ENCODE measurements around the gene EFNB1.
A peak's percentile ranks its signal among the peaks of the same experiment; 100 is the strongest.
"Not testable (repeated sequence)": the region's sequence is repeated elsewhere in the genome, so short reads cannot be mapped to it uniquely, and the experiment has no call there.

EFNB1 gene

DNA sequence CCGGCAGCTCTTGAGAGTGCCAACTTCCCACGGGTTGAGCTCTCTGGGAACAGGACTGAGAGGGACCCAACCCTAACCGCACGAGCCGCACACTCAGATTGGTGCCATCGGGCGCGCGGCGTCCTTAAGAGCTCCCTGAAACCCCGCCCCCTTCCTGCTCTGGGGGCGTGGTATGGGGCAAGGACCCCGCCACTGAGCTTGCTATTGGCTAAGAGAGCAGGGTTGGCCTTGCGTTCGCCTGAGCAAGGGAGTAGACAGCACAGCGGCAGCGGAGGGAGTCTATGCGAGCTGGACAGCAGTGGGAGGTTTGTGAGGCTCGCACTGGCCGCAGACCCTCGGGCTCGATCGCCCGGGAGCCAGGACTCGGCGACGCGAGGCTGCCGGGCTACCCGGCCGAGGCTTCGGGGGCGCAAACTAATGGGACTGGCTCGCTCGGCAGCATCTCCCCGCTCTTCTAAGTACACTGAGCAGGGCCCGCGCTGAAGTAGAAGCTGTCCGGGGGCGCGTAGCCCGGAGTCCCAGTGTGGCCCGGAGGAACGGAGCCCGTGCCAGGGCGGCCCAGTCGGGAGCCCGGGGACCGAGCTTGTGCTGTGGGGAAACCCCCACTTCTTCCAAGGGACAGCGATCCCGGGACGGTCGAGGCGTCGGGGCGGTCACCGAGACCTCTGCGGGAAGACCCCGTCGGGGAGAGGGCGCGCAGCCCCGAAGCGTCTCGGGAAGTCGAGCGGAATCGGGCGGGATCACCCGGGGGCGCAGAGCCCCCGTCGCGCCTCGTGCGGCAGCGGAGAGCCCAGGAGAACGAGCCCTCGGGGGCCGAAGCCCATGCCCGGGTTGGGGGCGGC lies at the start of gene EFNB1:
Gene EFNB1, plus strand, starts transcription at position 282 of the 842 bp plus-strand sequence. CDS start 756 bp downstream, outside the sequence.
- peak; percentile 73 for DNase-seq

DNA sequence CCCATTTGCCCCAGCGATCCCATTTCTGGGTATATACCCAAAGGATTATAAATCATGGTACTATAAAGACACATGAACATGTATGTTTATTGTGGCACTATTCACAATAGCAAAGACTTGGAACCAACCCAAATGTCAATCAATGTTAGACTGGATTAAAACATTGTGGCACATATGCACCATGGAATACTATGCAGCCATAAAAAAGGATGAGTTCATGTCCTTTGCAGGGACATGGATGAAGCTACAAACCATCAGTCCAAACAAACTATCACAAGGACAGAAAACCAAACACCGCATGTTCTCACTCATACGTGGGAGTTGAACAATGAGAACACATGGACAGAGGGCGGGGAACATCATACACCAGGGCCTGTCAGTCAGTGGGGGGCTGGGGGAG lies 47.5 kb upstream of the EFNB1 start:
- not testable (repeated sequence) for DNase-seq

DNA sequence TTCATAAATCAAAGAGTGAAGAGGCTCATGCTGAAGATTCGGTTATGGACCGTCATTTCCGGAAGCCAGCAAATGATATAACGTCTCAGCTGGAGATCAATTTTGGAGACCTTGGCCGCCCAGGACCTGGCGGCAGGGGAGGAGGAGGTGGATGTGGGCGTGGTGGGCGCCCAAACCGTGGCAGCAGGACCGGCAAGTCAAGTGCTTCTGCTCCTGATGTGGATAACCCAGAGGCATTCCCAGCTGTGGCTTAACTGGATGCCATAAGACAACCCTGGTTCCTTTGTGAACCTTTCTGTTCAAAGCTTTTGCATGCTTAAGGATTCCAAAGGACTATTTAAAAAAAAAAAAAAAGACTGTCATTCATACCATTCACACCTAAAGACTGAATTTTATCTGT lies 44.0 kb upstream of the EFNB1 start:
- no peak for DNase-seq

DNA sequence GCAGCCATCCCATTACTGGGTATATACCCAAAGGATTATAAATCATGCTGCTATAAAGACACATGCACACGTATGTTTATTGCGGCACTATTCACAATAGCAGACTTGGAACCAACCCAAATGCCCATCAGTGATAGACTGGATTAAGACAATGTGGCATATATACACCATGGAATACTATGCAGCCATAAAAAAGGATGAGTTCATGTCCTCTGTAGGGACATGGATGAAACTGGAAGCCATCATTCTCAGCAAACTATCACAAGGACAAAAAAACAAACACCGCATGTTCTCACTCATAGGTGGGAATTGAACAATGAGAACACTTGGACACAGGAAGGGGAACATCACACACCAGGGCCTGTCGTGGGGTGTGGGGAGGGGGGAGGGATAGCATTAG lies 42.2 kb upstream of the EFNB1 start:
- not testable (repeated sequence) for DNase-seq

DNA sequence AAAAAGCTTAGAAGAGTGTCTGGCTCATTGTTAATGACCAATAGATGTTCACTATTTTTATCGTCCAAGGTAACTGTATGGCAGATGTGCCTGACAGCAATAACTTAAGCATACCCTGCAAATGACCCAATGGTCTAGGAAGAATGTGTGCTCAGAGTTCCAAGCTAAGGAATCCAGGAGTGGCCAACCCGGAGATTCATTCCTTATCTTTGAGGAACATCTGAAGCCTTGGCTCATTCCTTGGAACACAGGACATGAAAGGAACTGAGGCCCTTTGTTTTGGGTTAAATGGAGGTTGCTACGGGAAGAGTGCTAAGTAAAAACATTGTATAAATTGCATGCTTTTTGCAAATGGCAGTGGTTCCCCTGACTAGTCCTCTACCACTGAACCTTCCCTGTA lies 38.9 kb upstream of the EFNB1 start:
- no peak for DNase-seq

DNA sequence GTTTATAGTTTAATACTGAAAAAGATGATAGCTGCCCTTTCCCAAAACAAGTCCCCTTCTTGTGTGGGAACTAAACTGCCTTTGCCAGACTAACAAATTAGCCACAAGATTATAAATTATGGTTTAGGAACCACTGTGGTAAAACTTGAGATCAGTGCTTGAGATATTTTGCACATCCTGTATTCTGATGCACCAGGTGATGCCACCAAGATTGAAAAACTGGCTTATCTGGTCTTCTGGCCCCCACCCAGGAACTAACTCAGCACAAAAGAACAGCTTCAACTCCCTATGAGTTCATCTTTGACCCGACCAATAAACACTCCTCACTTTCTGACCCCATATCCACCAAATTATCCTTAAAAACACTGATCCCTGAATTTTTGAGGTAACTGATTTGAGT lies 36.7 kb upstream of the EFNB1 start:
- no peak for DNase-seq

DNA sequence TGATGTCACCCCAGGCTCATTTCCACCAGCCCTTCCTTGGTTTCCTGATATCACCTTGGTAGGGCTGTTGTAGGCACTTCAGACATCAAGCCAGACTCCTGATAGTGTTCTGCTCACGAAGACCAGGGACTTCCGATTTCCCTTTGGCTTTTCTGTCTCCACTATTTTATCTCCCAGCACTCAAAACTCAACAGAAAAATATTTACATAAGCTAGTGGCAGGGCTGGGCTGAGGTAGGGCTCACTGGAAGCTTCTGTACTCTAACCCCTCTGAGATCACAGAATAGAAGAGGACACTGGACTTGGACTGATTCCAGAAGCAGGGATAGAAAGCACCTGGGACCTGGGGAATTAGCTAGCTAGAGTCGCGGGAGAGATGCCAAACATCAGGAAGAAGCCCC lies 34.4 kb upstream of the EFNB1 start:
- DNase-seq, result no peak

DNA sequence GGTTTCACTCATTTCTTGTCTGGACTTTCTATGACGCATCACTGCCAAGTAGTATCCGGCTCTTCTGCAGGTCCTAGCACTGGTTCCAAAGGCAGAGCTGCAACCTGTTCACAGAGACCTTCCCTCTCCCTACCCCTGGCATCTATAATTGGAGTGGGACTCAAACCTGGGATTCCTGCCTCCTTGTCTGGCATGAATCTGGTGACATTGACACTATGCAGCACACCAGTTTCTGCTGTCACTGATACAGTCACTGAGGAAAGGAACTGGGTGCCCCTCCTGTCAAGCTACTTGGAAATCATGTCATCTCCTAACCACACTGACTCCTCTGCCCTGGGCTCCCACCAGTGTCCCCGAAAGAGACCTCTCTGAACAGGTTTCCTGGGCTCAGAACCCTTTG lies 33.1 kb upstream of the EFNB1 start:
- no peak for DNase-seq

DNA sequence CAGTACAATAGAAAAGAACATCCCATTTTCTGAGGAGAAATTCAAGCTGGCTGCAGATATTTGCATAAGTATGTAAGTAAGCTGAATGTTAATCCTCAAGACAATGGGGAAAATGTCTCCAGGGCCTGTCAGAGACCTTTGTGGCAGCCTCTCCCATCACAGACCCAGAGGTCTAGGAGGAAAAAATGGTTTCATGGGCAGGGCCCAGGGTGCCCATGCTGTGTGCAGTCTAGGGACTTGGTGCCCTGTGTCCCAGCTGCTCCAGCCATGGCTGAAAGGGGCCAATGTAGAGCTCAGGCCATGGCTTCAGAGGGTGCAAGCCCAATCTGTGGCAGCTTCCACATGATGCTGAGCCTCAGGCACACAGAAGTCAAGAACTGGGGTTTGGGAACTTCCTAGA lies 30.4 kb upstream of the EFNB1 start:
- DNase-seq, result not testable (repeated sequence)

DNA sequence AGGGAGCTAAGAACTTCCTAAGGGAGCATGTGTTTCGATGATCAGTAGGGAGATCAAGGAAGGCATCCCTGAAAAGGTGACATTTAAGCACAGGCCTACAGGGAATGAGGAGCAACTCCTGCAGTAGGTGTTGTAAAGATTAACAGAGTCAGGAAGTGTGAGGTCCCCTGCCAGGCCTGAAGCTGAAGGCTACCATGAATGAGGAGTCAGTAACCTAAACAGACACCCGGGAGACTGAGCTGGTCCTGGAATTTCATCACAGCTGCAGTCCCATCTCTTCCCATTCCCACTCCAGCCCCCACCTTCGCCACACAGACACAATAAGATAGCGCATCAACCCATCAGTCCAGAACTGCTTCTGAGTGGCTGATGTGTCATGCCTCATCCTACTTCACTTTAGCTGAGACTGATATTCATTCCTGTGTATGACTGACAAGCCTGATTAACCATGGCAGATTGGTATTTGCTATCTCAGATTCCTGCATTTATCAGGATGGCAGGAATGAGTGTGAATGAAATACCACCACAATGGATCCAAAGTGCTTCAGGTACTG lies 27.0 kb upstream of the EFNB1 start:
- DNase-seq, result no peak

DNA sequence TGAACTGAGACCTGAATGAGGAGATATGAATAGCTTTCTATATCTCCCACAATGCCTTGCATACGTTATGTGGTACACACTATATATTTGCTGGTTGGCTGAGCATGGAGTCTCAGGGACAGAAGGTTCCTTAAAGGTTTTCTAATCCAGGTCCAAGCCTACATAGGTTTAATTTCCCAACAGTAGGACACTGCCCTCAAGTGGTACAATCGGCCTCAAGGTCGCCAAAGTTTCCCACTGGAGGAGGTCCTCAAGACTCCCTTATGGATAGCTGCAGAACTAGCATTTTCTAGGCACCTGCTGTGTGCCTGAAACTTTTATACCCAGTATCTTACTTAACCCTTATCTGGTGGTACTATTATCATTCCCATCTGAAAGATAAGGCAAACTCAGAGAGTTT lies 21.0 kb upstream of the EFNB1 start:
- DNase-seq, result no peak

DNA sequence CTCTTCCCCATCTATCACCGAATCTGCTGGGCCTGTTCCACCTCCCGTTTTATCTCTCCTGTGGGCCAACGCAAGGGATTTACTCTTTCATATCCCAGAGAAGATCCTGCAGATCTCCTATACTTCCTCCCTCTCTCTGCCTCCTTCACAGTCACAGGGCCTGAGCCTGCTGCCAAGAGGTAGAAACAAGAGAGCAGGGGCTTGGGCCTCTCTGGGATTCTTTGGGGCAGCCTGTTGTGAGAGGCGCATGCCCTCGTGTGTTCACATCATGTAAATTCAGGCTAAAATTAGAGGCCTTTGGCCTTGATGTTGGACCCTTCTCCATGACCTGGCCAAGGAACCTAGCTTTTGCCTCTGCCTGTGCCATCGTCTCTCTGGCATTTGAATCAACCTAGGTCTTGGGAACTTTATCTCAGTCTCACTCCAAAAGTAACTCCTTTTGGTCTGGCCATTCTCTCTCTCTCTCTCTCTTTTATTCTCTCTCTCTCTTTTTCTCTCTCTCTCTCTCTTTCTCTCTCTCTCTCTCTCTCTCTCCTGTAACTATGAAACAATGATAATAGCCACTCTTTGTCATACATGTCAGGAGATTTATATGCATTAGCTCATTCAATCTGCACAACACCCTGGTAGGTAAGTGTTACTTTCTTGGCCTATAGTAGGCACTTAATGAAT lies 20.0 kb upstream of the EFNB1 start:
- DNase-seq, result no peak

DNA sequence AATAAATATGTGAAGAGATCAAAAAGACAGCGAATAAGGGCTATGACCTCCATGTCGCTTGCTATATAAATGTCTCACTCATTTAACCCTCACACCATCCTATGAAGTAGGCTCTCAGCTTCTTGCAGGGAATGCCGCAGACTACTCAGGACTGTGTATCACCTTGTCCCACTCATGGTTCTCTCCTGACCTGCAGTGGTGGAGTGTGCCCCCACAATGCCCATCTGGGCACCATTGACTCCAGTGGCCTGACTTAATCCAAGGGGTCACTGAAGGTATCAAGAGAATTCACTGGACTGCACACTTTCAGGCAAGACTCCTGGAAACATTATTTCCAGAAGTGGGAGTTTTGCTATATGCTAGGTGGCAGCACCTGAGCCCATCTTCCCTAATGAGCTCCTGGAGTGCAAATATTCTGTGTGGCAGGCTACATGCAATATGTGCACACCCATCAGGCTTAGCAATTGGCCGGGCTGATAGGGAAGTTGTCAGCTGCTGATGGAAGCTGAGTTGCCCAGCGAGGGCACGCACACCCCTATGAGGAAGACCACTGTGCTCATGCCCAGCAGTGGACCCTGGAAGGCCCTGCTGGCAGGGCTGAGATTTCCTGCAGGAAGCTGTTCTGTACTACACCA lies 8.2 kb upstream of the EFNB1 start:
- no peak for DNase-seq

DNA sequence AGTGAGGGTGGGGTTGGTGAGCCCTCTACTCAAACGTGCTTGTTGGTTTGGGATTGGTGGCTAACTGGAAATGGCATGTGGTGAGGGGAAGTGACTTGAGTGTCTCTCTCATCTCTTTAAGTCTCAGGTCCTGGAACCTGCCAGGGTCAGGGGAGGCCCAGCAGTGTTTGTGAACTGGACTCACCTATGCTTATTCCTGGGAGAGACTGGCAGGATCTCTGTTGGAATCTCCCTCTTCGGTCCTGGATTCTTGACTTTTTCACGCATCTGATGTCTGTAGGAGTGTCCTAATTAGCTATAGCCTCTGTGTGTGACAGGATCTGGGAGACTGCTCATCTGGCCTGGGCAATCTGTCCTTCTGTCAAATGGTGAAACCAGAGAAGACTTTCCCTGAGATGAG lies 7.2 kb upstream of the EFNB1 start:
- no peak for DNase-seq

DNA sequence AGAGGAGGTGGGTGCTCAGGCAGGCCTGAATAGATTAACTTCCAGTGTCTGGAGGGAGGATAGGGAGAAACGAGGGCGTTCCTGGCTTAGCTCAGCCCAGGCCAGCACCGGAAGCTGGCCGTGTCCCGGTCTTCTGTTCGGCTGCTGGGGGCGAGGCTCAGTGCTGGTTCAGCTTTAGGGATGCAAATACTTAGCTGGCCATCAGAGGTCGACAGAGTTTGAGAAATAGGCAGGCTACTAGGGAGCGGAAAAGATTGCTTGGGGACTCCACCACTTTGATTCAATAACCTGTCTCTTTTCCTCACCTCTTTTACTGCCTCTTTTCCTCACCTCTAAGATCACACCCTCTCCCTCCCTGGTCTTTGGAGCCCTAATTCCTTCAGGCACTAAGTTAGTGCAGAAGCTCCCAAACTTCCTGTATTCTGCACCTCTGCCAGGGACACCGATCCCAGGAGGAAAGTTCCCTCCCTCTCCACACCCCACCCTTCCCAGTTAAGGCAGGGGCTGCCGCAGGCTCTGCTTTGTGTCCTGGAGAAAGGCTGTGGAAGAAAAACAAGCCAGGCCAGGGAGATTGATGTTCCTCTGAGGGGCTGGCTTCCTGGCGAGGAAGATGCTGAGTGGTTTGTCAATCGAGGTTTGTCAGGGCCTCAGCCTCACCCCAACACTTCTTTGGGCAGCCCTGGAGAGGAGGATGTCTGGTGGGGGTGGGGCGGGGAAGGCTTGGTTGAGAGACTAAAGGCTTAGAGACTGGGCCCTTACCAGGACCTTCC lies 6.0 kb upstream of the EFNB1 start:
- no peak for DNase-seq

DNA sequence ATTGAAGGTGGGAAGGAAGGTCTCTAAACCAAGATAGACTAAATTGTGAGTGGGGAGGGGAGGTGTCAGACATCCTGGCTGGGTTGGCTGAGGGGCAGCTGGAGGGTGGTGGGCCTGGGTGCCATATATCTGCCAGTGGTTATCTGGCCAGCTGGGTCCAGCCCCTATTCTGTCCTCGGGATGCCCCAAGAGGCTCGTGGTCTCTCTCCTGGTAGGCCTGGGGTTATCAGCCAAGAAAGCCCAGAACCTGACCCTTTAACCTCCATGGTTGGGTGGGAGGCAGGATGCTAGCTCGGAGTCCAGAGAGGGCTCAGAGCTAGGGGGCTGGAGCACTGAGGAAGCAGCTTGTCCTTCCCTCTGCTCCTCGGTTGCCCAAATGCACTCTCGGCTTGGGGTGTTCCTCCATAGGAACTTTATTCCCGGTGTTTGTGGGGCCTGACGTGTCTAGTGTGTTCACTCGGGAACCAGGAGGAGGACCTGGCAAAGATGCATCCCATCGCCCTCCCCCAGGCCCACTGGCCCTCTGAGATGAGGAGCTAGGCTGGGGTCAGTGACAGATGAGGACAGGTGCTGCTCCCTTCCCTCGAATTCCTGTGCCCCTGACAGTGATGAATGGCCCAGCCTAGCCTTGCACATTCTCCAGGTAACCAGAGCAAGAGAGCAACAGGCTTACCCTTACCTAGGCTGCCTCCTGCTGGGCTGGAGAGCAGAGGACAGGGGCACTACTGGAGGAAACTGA lies 5.2 kb upstream of the EFNB1 start:
- DNase-seq, result no peak

DNA sequence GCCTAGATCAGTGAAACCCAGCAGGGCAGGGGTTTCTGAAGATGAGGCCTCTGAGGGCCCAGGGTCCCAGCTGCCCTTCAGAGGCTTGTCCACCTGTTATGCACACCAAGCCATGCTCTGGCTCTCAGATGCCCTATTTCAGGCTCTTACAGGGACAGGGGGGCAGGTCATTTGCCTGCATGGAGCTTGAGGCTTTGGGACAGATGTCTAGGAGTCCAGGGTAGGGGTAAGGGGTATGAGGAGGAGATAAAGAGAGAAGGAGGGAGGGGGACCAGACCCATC lies 4.7 kb upstream of the EFNB1 start:
- no peak for DNase-seq

DNA sequence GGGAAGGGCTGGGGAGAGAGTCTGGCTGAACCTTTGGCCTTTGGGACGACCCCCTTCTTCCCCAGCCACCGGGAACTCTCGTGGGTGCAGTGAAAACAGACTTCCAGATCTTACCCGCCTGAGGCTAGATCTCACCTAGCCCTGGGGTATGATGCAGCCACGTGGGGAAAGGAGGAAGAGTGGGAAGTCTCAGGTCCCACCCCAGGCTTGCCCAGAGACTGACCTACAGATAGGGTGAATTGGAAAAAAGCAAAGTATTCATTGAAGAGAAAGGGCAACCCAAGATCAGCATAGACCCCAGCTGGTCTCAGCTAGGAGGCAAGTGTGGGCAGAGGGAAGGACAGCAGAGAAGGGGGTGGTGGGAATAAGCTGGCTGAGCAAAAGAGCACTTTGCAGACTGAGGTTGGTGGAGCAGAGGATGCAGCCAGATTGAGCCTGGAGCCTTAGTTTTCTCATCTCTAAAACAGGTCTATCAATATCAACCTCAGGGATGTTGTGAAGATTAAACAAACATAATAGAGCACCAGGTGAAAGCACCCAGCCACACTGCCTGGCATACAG lies 4.2 kb upstream of the EFNB1 start:
- DNase-seq, result no peak

DNA sequence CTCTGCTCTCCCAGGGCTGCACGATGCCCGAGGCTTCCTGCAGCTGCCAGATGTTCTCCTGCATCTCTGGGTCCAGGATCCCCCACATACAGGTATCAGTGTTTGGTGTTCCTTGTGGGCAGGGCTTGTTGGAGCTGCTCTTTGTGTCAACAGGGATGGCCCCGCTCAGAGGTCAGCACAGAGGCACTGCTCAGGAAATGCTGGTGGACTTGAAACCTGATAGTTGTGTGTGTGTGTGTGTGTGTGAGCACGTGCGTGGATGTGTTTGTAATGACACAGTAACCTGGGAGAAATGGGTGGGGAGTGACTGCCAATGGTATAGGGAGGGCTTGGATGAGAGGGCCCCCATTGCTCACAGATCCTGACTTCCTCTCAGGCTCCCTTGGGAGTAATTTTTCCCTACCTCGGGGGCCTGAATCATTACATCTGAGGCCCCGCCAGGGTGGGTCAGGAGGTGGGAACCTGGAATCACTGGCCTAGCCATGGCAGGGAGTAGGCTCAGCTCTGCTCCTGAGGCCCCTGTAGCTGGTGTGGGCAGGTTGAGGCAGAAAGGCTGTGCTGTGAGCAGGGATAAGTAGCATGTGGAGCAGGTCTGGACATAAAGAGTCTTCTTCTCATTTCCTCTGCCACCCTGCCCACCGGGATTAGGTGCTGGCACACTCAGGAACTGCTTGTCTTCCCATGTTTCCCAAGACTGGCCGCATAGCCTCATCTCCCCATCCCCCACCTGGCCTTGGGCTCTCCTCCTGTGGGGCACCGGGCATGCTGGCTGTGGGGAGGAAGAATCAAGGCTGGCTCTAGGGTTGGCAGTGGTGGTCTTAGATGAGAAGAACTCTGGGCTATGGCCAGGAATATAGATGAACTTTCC lies 2.5 kb upstream of the EFNB1 start:
- no peak for DNase-seq

DNA sequence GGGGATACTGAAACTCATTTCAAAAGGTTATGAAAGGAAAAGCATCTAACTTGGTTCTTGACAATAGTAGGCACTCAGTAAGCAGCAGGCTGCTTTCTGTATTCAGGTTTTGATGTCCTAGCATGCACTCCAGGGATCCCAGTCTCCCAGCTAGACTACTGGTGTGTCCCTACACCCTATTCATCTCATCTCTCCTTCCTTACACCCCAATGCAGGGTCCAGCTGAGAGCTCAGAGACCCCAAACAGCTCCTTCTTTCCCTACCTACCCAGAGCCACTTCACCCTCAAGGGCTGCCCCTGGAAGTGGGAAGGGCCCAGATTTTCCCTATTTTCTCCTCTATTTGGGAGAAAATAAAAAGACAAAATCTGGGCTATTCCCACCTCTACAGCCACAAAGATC lies 1.6 kb upstream of the EFNB1 start:
- no peak for DNase-seq

Measured in activated T-cell treated with anti-CD3 and anti-CD28 coated beads for 4 hours (primary cell).